Measurements from ENCODE around the gene EFTUD2.

EFTUD2 gene

GRCh38 chr17:44918006-44918405 lies 18.8 kb upstream of the EFTUD2 start:
- H3K4me3 ChIP-seq (ENCODE audit: low read depth, low read length) = no peak overlapping the region
- TF ChIP-seq CTCF (IDR thresholded peaks at IDR 0.05; ENCODE audit: low read depth, low read length) = no peak

- no peak overlapping the region for H3K4me3 ChIP-seq (ENCODE audit: low read depth, low read length)
- no peak for TF ChIP-seq CTCF (IDR thresholded peaks at IDR 0.05; ENCODE audit: low read depth, low read length)
Observed at GRCh38 chr17:44917456-44917855, 18.2 kb upstream of the EFTUD2 start.

- H3K4me3 ChIP-seq (ENCODE audit: low read depth, low read length) = no peak overlapping the region
- no peak for TF ChIP-seq CTCF (IDR thresholded peaks at IDR 0.05; ENCODE audit: low read depth, low read length)
Observed at GRCh38 chr17:44916781-44917241, 17.6 kb upstream of the EFTUD2 start.

GRCh38 chr17:44915862-44916780 lies 16.9 kb upstream of the EFTUD2 start:
- no peak for TF ChIP-seq CTCF (IDR thresholded peaks at IDR 0.05; ENCODE audit: low read depth, low read length)
- H3K4me3 ChIP-seq (ENCODE audit: low read depth, low read length) = no peak overlapping the region

GRCh38 chr17:44915321-44915726 lies 16.1 kb upstream of the EFTUD2 start, which contains the start of gene GFAP:
Gene GFAP (minus strand): TSS chr17:44915500. CDS start chr17:44915486, 14 bp downstream.
- no peak for TF ChIP-seq CTCF (IDR thresholded peaks at IDR 0.05; ENCODE audit: low read depth, low read length)
- H3K4me3 ChIP-seq (ENCODE audit: low read depth, low read length) = no peak within 1 kb of the TSS

GRCh38 chr17:44914698-44915271 lies 15.5 kb upstream of the EFTUD2 start:
- no peak for TF ChIP-seq CTCF (IDR thresholded peaks at IDR 0.05; ENCODE audit: low read depth, low read length)
- no peak overlapping the region for H3K4me3 ChIP-seq (ENCODE audit: low read depth, low read length)

GRCh38 chr17:44914148-44914547 lies 14.9 kb upstream of the EFTUD2 start:
- TF ChIP-seq CTCF (IDR thresholded peaks at IDR 0.05; ENCODE audit: low read depth, low read length) = no peak
- H3K4me3 ChIP-seq (ENCODE audit: low read depth, low read length) = no peak overlapping the region

Measured in WI38 (cell line).